Measurements from ENCODE around the gene OXSR1.
"Not testable (repeated sequence)": the region's sequence is repeated elsewhere in the genome, so short reads cannot be mapped to it uniquely, and the experiment has no call there.

The OXSR1 gene

DNA sequence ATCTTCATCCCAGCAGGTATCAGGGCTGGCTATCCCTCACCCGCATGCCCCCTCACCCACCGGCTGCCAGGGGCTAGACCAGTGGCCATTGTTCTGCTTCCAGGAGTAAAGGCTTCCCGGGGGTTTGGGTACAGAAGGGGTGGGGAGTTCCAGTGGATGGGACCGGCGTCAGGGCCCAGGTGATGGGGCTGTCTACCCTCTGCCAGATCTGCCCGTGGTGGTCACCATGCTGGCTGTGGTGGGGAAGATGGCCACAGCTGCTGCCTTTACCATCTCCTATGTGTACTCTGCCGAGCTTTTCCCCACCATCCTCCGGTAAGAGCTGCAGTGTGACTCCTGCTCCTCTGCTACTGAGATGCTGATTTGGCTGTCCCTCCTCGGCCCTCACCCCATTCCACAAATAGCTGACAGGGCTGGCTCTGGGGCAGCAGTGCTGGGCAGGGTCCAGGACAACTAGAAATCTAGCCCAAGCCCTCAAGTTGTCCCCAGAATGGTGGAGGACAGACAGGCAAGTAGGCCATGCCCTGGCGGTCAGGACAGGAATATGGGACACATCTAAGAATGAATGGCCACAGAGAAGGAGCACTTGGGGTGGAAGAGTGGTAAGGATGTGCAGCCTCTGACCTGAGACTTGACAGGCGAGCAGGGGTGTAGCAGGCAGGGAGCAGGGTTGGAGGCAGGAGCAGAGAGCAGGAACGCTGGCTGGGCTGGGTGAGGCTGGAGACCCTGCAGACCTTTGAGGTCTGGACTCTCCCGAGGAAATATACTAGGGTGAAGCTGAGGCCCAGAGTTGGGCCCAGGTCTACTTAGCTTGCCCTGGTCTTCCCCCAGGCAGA, 111.0 kb downstream of the OXSR1 start:
- DNase-seq: no peak

DNA sequence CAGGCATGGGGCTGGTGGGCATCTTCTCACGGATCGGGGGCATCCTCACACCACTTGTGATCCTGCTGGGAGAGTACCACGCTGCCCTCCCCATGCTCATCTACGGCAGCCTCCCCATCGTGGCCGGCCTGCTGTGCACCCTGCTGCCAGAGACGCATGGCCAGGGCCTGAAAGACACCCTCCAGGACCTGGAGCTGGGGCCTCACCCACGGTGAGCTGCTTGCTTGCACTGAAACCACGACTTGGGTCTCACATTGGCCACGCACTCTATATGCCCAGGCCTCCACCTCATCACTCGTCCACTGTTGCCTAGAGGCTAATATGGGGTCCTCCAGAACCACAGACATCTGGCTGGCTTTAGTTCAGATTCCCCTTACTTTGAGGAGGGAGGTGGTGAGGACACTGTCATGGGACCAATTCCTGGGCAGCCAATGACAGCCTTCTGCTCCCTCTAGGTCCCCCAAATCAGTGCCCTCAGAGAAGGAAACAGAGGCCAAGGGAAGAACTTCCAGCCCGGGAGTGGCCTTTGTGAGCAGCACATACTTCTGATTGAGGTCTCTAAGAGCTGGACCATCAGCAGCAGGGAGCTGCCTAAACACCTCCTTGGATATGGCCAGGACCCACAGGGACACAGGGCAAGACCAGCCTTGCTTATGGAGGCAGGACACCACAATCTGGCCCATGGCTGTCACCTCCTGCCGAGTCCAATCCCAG, 111.7 kb downstream of the OXSR1 start:
- no peak for DNase-seq

DNA sequence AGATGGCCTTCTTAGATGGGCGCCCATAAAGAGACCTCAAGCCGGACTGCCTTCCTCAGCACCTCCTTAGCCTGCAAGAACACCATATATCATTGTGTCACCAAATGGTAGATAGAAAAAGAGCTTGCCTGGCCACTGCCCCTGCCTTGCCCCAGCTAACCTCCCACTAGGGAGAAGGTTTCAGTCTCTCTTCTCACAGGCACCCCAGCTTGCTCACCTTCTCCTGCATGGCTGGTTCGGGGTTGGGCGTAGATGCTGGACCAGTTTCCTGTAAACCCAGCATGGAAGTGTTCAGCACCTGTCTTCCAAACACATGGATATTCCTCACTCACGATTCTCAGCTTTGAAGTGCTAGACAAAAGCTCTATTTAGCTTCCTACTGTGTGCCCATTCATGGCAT, 113.5 kb downstream of the OXSR1 start:
- no peak for DNase-seq

DNA sequence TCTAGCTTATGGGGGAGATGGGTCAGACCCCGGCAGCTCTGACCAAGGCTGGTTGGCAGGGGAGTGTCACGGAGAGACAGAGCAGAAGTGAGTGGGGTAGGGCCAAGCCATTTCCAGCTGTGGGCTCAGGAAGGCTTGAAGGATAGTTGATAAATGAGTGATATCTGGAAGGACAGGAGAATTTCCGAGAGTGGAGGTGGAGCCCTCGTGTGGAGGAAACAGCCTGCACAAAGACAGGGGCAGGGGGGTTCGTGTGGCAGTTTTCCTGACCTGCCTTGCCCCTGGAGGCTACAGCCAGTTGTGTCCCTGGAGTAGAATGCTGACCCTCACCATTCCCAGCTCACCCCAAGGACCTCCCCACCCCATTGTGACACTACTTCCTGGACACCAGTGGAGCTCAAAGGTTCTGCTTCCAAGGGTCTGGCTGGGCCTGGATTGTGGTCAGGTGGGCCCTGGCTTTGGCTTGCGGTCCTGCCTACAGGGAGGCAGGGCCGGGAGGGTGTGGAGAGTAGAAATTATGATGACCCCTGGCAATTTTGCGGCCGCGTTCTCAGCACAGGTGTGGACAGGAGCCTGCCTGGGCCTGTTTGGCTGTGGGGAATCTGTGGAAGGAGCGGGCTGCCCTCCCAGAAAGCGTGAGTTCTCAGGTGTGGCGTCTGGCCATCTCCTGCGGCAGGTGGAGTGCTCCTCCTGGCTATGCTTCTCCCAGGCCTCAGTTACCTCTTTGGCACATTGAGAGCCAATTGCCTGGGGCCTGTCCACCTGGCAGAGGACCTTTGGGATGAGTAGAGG, 116.8 kb downstream of the OXSR1 start, which contains the start of gene SLC22A14:
Gene SLC22A14 (plus strand): TSS at position 400 of the 792 bp plus-strand sequence. CDS start 23,733 bp downstream, outside the sequence.
- DNase-seq: no peak

DNA sequence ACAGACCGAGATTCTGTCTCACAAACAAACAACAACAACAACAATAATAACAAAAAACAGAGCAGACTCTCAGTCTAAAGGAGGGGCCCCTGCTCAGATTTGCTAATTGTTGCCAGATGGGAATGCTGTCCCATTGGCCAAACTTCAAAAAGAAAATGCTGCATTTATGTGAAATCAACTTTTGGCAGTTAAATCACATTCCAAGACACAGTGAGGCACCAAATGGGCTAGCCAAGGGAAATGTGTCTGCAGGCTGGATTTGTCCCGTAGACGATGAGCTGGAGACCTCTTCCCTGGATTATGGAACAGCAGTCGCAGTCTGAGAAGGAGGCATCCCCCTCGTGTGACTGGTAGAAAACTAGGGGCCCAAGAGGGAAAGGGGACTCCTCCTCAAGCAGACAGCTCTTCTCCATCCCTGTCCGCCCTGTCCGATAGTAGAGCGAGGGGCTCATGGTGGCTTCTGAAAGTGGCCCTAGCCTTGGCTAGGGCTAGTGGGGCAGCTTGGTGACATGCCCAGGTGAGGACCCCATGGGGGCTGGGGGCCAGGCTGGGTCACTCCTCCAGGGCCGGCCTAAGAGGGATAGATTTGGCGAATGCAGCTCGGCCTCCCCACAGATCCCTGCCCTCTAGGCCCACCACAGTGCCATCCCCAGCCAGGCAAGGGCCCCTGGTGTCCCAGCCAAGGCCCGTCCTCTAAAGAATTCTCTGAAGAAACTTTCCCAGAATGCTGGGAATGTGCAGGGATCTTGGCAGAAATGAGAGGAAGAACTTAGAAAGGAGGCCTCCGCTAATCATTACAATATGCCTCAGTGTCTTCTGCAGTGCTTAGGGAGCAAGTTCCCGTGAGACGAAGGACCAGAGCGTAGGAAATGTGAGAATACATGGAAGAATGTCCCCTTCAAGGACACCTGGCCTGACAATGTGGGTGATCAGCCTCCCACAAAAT, 118.7 kb downstream of the OXSR1 start:
- DNase-seq: no peak

DNA sequence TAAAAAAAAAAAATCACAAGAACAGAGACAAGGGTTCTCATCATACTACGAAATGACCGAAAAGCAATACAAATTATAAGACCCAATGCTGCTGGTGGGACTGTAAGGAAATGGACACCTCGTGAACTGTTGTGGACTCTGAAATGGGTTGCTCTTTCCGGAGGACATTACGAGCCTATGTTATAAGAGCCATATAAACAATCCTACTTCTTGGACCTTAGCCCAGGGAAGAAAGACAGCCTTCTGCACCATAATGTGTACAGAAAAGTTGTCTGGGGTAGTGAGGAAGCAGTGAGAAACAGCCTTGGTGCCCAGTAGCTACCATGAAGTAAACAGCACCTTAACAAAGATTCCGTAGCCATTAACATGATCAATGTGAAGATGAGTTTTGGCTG, 119.4 kb downstream of the OXSR1 start:
- DNase-seq: no peak

GRCh38 chr3:38289286-38290217, 124.2 kb downstream of the OXSR1 start:
- DNase-seq: not testable (repeated sequence)

DNA sequence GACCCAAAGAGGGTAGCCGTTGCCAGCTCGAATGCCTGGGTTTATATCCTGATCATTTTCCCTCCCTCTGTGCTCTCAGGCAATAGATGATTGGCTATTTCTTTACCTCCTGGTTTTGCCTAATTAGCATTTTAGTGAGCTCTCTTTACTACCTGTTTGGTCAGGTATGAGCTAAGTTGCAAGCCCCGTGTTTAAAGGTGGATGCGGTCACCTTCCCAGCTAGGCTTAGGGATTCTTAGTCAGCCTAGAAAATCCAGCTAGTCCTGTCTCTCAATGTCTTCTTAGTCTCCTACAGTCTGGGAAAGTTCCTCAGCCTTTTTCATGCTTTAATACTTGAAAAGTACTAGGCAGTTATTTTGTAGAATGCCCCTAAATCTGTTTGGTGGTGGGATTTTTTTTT, 131.7 kb downstream of the OXSR1 start:
- not testable (repeated sequence) for DNase-seq

DNA sequence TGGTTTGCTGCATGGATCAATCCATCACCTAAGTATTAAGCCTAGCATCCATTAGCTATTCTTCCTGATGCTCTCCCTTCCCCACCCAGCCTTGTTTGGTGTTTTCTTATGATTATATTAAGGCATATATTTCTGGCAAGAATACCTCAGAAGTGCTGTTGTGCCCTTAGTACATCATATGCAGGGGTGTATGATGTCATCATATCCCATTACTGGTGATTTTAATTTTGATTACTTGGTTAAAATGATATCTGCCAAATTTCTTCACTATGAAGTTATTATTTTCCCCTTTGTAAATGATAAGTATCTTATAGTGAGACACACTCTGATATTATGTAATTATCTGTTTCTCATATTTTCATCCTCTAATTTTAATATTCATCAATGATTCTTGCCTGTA, 132.2 kb downstream of the OXSR1 start:
- DNase-seq: no peak

DNA sequence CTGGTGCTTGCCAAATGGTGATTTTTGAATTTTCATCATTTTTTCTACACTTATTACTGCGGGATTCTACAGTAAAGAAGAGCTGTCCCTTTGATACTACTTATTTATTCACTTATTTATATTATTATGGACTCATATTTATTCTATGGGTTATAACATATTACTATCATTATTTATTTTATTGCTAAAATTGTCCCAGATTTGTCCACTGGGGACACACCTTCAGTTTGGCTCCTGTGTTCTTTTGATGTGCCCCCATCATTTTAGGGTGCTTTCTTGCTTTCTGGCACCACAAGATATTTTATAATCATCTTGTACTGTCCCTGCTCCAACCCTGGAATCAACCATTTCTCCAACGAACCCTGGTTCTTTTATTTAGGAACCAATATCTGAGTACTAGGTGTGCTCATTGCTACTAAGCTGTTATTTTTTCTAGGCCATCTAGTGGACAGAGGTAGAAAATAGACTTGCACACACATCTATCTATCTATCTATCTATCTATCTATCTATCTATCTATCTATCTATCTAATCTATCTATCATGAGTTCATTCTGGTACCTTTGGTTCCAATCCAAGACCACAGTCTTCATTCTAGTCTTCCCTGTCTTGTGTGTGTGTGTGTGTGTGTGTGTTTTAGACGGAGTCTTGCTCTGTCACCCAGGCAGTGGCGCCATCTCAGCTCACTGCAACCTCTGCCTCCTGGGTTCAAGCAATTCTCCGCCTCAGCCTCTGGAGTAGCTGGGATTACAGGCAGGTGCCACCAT, 132.8 kb downstream of the OXSR1 start:
- DNase-seq: no peak

All from NK-92 treated with Interleukin-12 subunit alpha and Interleukin-12 subunit beta, amount 100 ng/mL, for 24 hours (cell line).